Epithelial cell of proximal tubule (primary cell): ENCODE results near the gene KRTAP10-12. TPM values are rescaled to one million over a fixed set of nuclear protein-coding genes. Genes with fewer than 3 reads are reported as not detected.
"Not testable (repeated sequence)": the region's sequence is repeated elsewhere in the genome, so short reads cannot be mapped to it uniquely, and the experiment has no call there.

Experiments used
- DNase-seq: peaks from one replicate; pipeline ENCODE4 v3.0.0-alpha.2; 2011; ENCODE audit warnings: low read depth
- H3K4me3 ChIP-seq: 2 replicates; pipeline ENCODE4 v1.5.1; 2011; ENCODE audit warnings: low read depth, mild to moderate bottlenecking, low read length
- CTCF ChIP-seq: conservative IDR thresholded peaks from 2 replicates; pipeline ENCODE4 v1.5.1; 2012; ENCODE audit warnings: low read depth, mild to moderate bottlenecking, low read length
- total RNA-seq: library from RNA; depleted of rRNA; stranded (reverse); fragments of >200 nt; gene quantifications from 2 replicates; pipeline ENCODE4 v1.2.3, GENCODE V29; 2015

The KRTAP10-12 gene
- total RNA-seq, 1 donor from 2014 or later = not detected

GRCh38 chr21:44653656-44654575, 43.1 kb upstream of the KRTAP10-12 start:
- TF ChIP-seq CTCF = no peak
- DNase-seq = no peak
- no peak overlapping the region for H3K4me3 ChIP-seq

GRCh38 chr21:44654576-44655175, 42.3 kb upstream of the KRTAP10-12 start, which contains the start of gene KRTAP12-4:
Gene KRTAP12-4, minus strand, starts transcription at chr21:44654659. Its CDS starts 45 bp downstream, at chr21:44654614.
- no peak for DNase-seq
- TF ChIP-seq CTCF = no peak
- H3K4me3 ChIP-seq = no peak within 1 kb of the TSS

- H3K4me3 ChIP-seq = no peak overlapping the region
- TF ChIP-seq CTCF = no peak
- no peak for DNase-seq
These were observed 40.1 kb upstream of the KRTAP10-12 start for GRCh38 chr21:44656868-44657267.

- TF ChIP-seq CTCF = no peak
- no peak within 1 kb of the TSS for H3K4me3 ChIP-seq
- DNase-seq = no peak
These were observed 39.1 kb upstream of the KRTAP10-12 start, which contains the start of gene KRTAP12-3 for GRCh38 chr21:44657635-44658540. Gene KRTAP12-3, plus strand, starts transcription at chr21:44657932. Its CDS starts 48 bp downstream, at chr21:44657980.

- H3K4me3 ChIP-seq = no peak overlapping the region
- DNase-seq = no peak
- no peak for TF ChIP-seq CTCF
These were observed 38.4 kb upstream of the KRTAP10-12 start for GRCh38 chr21:44658541-44658910.

GRCh38 chr21:44658913-44659595, 37.9 kb upstream of the KRTAP10-12 start:
- H3K4me3 ChIP-seq = no peak overlapping the region
- TF ChIP-seq CTCF = no peak
- DNase-seq = no peak

GRCh38 chr21:44661567-44661966, 35.4 kb upstream of the KRTAP10-12 start:
- not testable (repeated sequence) for DNase-seq, H3K4me3 ChIP-seq
